SK-N-SH (cell line): Measurements from ENCODE around the gene TRANK1. TPM values are rescaled to one million over a fixed set of nuclear protein-coding genes. Genes with fewer than 3 reads are reported as not detected.

Experiments used
- CTCF ChIA-PET: fragments of 300-600, 350-600 bp; formaldehyde crosslinking; extraction: SDS; loops from one replicate; lab custom pipeline; 2021; lab: Yijun Ruan, JAX
- POLR2A ChIA-PET: fragments of 350-600 bp; sonication (Branson Sonifier 250); formaldehyde crosslinking; extraction: SDS; loops from one replicate; lab custom pipeline; 2020; ENCODE audit warnings: antibody characterized with exemption, inconsistent platforms; lab: Yijun Ruan, JAX
- DNase-seq: peaks from one replicate; pipeline ENCODE4 v3.0.0; 2012
- H2AFZ ChIP-seq: fragments of 200-600 bp; sonication (generic); 2 replicates; pipeline ENCODE4 v1.8.1; 2016; ENCODE audit warnings: antibody characterized with exemption, mild to moderate bottlenecking, low read depth
- H3F3A ChIP-seq: fragments of 200-600 bp; sonication (generic); replicated peaks from 2 replicates; pipeline ENCODE3; 2016; ENCODE audit warnings: antibody characterized with exemption, mild to moderate bottlenecking; ENCODE audit not compliant: insufficient read depth
- H3K27ac ChIP-seq, 2 experiments: fragments of 200-500 bp in 1 of 2; fragments of 200-600 bp in 1 of 2; sonication (Bioruptor generic) in 1 of 2; sonication (generic), shearing (Covaris generic) in 1 of 2; 2 replicates each; pipeline versions ENCODE4 v1.5.1 to v1.6.1; 2014 to 2016; ENCODE audit warnings: low read depth in 2 of 2, inconsistent platforms in 1 of 2, low read length in 1 of 2, mild to moderate bottlenecking in 1 of 2, mixed read lengths in 1 of 2
- H3K27me3 ChIP-seq: fragments of 200-600 bp; sonication (generic), shearing (Covaris generic); 2 replicates; pipeline ENCODE4 v1.6.1; 2016; ENCODE audit warnings: mixed run types; ENCODE audit not compliant: insufficient read depth
- H3K36me3 ChIP-seq, 2 experiments: fragments of 200-500 bp in 1 of 2; fragments of 200-600 bp in 1 of 2; sonication (Bioruptor generic) in 1 of 2; sonication (generic) in 1 of 2; replicated peaks in 1 of 2; 2 replicates each; pipeline versions ENCODE3 to v1.5.1; 2014 to 2016; ENCODE audit warnings: low read length in 1 of 2, mild to moderate bottlenecking in 1 of 2; ENCODE audit not compliant: insufficient read depth in 2 of 2, control insufficient read depth in 1 of 2
- H3K4me1 ChIP-seq, 2 experiments: fragments of 200-500 bp in 1 of 2; fragments of 200-600 bp in 1 of 2; sonication (Bioruptor generic) in 1 of 2; sonication (generic), shearing (Covaris generic) in 1 of 2; 2 replicates each; pipeline versions ENCODE4 v1.5.1 to v1.6.1; 2014 to 2016; ENCODE audit warnings: low read depth in 1 of 2, low read length in 1 of 2, mixed run types in 1 of 2; ENCODE audit not compliant: insufficient read depth in 2 of 2, control insufficient read depth in 1 of 2
- H3K4me2 ChIP-seq: fragments of 200-600 bp; sonication (generic), shearing (Covaris generic); 2 replicates; pipeline ENCODE4 v1.6.1; 2017; ENCODE audit warnings: mixed run types
- H3K4me3 ChIP-seq, 2 experiments: fragments of 200-500 bp in 1 of 2; fragments of 200-600 bp in 1 of 2; sonication (Bioruptor generic) in 1 of 2; sonication (generic), shearing (Covaris generic) in 1 of 2; 2 replicates each; pipeline versions ENCODE4 v1.5.1 to v1.8.1; 2014 to 2016; ENCODE audit warnings: low read depth in 2 of 2, inconsistent platforms in 1 of 2, low read length in 1 of 2, mild to moderate bottlenecking in 1 of 2, mixed read lengths in 1 of 2, moderate library complexity in 1 of 2
- H3K79me2 ChIP-seq: fragments of 200-600 bp; sonication (generic); 2 replicates; pipeline ENCODE4 v1.8.1; 2017; ENCODE audit warnings: mild to moderate bottlenecking; ENCODE audit not compliant: insufficient read depth
- H3K9ac ChIP-seq: fragments of 200-600 bp; sonication (generic); 2 replicates; pipeline ENCODE4 v1.6.1; 2017; ENCODE audit warnings: mixed run types
- H3K9me2 ChIP-seq: fragments of 200-600 bp; sonication (generic); 2 replicates; pipeline ENCODE4 v1.6.1; 2017; ENCODE audit warnings: mixed run types
- H3K9me3 ChIP-seq: fragments of 200-600 bp; sonication (generic); 2 replicates; pipeline ENCODE4 v1.6.1; 2017; ENCODE audit warnings: mixed run types, mild to moderate bottlenecking, moderate library complexity
- H4K20me1 ChIP-seq: fragments of 200-600 bp; sonication (generic); 2 replicates; pipeline ENCODE4 v1.6.1; 2017; ENCODE audit warnings: mild to moderate bottlenecking, mixed run types; ENCODE audit not compliant: insufficient read depth
- EP300 ChIP-seq, 2 experiments: IDR thresholded peaks; 2 replicates each; pipeline versions ENCODE4 v1.4.0 to v1.6.1; 2012; ENCODE audit warnings: borderline replicate concordance in 1 of 2, low read depth in 1 of 2, low read length in 1 of 2
- EZH2phosphoT487 ChIP-seq: fragments of 200-600 bp; sonication (generic); IDR thresholded peaks from 2 replicates; pipeline ENCODE4 v1.6.1; 2017; ENCODE audit warnings: low read depth, mixed run types, mild to moderate bottlenecking, antibody characterized with exemption, moderate library complexity, borderline replicate concordance
- FOXJ3 ChIP-seq: sonication (generic); formaldehyde crosslinking; IDR thresholded peaks from 2 replicates; pipeline ENCODE4 v1.5.1; 2020; ENCODE audit warnings: mild to moderate bottlenecking, missing genetic modification reagents
- FOXM1 ChIP-seq: IDR thresholded peaks from 2 replicates; pipeline ENCODE4 v1.4.0; 2012; ENCODE audit warnings: low read depth, mild to moderate bottlenecking
- GABPA ChIP-seq: IDR thresholded peaks from 2 replicates; pipeline ENCODE4 v1.4.0; 2012; ENCODE audit warnings: low read depth, mild to moderate bottlenecking
- JUND ChIP-seq: IDR thresholded peaks from 2 replicates; pipeline ENCODE4 v1.4.0; 2012
- MEF2A ChIP-seq: IDR thresholded peaks from 2 replicates; pipeline ENCODE4 v1.4.0; 2012; ENCODE audit warnings: low read depth, borderline replicate concordance
- MXI1 ChIP-seq: IDR thresholded peaks from 2 replicates; pipeline ENCODE4 v1.6.1; 2012; ENCODE audit warnings: mild to moderate bottlenecking, low read depth, low read length, improper control_type of control experiment
- NFIC ChIP-seq: IDR thresholded peaks from 2 replicates; pipeline ENCODE4 v1.4.0; 2012; ENCODE audit warnings: borderline replicate concordance
- PBX3 ChIP-seq: IDR thresholded peaks from 2 replicates; pipeline ENCODE4; 2012
- POLR2AphosphoS5 ChIP-seq: IDR thresholded peaks from 2 replicates; pipeline ENCODE4 v1.6.1; 2012; ENCODE audit warnings: low read depth, low read length
- RAD21 ChIP-seq: IDR thresholded peaks from 2 replicates; pipeline ENCODE4 v1.6.1; 2012; ENCODE audit warnings: mild to moderate bottlenecking, low read length
- REST ChIP-seq: IDR thresholded peaks from 2 replicates; pipeline ENCODE4 v1.6.1; 2012; ENCODE audit warnings: mild to moderate bottlenecking, low read depth, low read length, moderate library complexity
- RXRA ChIP-seq: IDR thresholded peaks from 2 replicates; pipeline ENCODE4 v1.4.0; 2012; ENCODE audit warnings: low read depth, mild to moderate bottlenecking, borderline replicate concordance
- SIN3A ChIP-seq: IDR thresholded peaks from 2 replicates; pipeline ENCODE4 v1.6.1; 2012; ENCODE audit warnings: low read depth, mild to moderate bottlenecking, low read length, moderate library complexity, borderline replicate concordance
- TAF1 ChIP-seq: IDR thresholded peaks from 2 replicates; pipeline ENCODE4 v1.6.1; 2012; ENCODE audit warnings: low read depth, mild to moderate bottlenecking, low read length, moderate library complexity, borderline replicate concordance
- TCF12 ChIP-seq: IDR thresholded peaks from 2 replicates; pipeline ENCODE4 v1.4.0; 2012
- TEAD4 ChIP-seq: IDR thresholded peaks from 2 replicates; pipeline ENCODE4 v1.4.0; 2012; ENCODE audit warnings: mild to moderate bottlenecking, borderline replicate concordance; ENCODE audit not compliant: insufficient read depth
- WGBS: methylation state at CpG from one replicate; pipeline ENCODE4 v1.1.6; 2017; ENCODE audit warnings: low lambda C conversion rate; 5-methylcytosine and 5-hydroxymethylcytosine counted together
- polyA plus RNA-seq, 3 experiments: library from polyadenylated mRNA; depleted of rRNA; stranded (reverse); fragments of >200 nt; gene quantifications; 2 replicates each; pipeline ENCODE4 v1.2.3, GENCODE V29; 2012
- TF ChIP-seq, protein P1 (sequence below): fragments of 150-350 bp; IDR thresholded peaks from 2 replicates; pipeline ENCODE4 v1.6.1; 2017; ENCODE audit warnings: antibody characterized with exemption, low read length, low read depth, borderline replicate concordance

TRANK1 gene
- polyA plus RNA-seq, 1 of the 3 experiments (the other 2 are of a cell fraction), result 0.16 TPM

DNA sequence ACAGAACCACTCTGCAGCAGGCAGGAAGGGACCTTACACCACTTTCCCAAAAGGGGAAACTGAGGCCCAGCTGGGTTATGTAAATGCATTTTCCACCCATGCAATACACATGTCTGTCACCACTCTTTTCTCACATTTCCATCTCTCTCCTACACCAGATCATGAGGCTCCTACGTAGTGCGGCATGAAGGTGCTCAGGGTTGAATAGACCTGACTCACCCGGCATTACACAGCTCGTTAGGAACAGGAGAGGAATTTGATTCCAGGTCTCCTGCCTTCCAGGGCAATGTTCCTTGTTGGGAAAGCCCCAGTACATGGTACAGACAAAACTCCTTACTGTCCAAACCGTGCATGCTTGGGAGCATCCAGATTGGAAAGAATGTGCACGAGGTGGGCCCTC is 118.6 kb downstream of the TRANK1 start:
- Histone ChIP-seq H3K4me1 (no peaks in the 10 kb centered on the region; a peak in 1 of 4 replicates), H3K9me2 (no peaks in the 10 kb centered on the region), H4K20me1 (no peaks in the 10 kb centered on the region), H3K9ac (no peak overlapping the region), H3F3A (no peaks in the 10 kb centered on the region), H3K36me3 (no peaks in the 10 kb centered on the region), H3K4me2 (no peak overlapping the region), H3K4me3 (no peak overlapping the region), H3K9me3 (no peaks in the 10 kb centered on the region), H2AFZ (no peak overlapping the region), H3K27ac (no peak overlapping the region), H3K79me2 (no peaks in the 10 kb centered on the region), H3K27me3 (no peaks in the 10 kb centered on the region; the same call in 1 of the 2 replicates)
- WGBS, result 52% methylated on average over 6 of the region's 6 CpGs
- TF ChIP-seq SIN3A (no peak), REST (no peak), FOXM1 (no peak), POLR2AphosphoS5 (no peak), GABPA (no peak), TEAD4 (no peak), RAD21 (no peak), EP300 (IDR thresholded peaks at IDR 0.05; ENCODE audit: borderline replicate concordance in 1 of 2, low read depth in 1 of 2, low read length in 1 of 2) (no peak), PBX3 (no peak), RXRA (no peak), TCF12 (no peak), JUND (no peak), TAF1 (no peak), NFIC (no peak), EZH2phosphoT487 (no peak), MXI1 (no peak), FOXJ3 (CRISPR knock-in tag) (no peak), MEF2A (no peak)
- TF ChIP-seq, protein P1, sequence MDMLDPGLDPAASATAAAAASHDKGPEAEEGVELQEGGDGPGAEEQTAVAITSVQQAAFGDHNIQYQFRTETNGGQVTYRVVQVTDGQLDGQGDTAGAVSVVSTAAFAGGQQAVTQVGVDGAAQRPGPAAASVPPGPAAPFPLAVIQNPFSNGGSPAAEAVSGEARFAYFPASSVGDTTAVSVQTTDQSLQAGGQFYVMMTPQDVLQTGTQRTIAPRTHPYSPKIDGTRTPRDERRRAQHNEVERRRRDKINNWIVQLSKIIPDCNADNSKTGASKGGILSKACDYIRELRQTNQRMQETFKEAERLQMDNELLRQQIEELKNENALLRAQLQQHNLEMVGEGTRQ, result no peak
- ChIA-PET POLR2A (no interaction called here), CTCF (interaction anchor here (0.6 to 1.8 kb wide), 6 partner anchors 11 to 945 kb away, joined by 3 to 8 read pairs (median 4); no protein-coding TSS in a partner anchor)
- no peak for DNase-seq
